Amygdala (tissue), 56 donors: ENCODE data around the gene MST1R.

Experiments
- DNase-seq, 56 donors: peaks; one replicate each; lab custom pipeline; 2025; lab: John Stamatoyannopoulos, UW

Gene MST1R

DNA sequence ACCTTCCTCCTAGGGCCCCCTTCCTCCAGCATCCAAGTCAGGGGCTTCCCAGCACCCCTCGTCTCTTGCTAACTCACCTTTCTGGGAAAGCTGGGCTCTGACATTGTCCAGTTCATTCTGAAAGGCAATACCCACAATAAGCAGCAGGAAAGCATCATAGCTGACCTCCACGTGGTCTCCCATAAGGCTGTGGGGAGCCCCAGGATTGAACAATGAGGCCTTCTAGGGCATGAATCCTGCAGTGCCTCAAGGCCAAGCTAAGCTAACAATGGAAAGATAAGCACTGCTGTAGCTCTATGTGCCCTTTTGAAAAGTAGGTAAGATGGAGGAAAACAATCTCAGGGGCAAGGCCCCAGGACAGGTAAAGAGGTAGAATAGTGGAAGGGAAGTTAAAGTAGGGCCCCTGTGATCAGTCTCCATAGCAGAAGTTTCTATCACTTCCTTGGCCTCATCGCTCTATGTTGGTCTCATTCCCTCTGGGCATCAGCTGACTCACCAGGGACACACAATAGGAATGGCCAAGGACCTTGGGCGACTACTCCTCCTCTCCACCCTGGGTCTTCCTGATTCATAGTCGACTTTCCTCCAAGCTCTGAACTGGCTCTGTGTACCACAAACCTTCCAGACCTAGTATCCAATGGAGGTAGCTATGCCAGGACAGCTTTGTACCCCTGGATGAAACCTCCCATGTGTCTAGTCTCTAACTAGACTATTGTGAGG, 59.0 kb downstream of the MST1R start:
- no peak for DNase-seq

DNA sequence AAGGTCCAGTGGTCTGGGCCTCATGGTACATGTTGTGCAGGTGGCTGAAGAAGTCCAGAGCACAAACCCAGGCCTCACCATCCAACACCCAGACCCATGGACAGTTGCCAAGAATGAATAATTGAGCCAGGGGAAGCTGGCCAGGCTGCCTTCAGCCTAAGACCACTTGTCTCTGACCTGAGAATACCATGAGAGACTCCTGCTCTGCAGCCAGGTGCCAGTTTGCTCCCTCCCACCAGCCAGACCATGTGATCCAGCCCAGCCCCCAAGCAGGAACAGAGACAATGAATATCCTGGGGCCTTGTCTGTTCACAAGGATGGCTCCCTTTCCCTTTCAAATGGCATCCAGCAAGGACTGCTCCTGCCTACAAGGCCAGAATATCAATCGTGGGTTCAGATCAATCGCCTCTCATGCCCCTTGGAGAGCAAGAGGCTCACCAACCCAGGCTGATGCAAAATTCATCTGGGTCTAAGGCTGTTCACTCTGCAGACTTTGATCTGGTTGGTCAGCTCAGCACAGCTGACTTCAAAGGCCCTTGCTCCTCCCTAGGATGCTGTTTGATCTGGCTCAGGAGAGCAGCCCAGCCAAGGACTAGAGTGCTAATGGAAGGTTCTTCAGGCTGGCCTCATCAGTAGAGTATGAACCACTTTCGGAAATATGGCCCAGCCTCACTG, 60.7 kb downstream of the MST1R start:
- DNase-seq: no peak

DNA sequence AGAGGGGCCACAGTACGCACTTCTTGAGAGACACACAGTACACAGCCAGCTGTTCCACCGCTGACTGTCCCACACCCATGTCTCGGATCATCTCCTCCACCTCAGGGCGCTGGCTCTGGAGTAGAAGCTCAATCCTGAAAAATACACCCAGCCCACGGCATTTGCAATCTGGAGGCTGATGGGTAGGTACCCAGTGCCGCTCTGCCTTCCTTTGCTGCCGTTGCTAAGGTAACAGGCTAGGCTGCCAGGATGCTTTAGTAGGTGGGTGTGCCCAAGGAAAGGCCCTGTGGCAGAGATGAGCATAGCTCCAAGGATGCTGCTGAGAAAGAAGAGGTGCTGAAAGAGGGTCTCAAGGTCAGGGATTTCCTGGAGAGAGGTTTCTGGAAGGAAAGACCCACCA, 61.9 kb downstream of the MST1R start:
- DNase-seq: peak in 35 of 56 donors; percentile 7 to 73 (median 39)

DNA sequence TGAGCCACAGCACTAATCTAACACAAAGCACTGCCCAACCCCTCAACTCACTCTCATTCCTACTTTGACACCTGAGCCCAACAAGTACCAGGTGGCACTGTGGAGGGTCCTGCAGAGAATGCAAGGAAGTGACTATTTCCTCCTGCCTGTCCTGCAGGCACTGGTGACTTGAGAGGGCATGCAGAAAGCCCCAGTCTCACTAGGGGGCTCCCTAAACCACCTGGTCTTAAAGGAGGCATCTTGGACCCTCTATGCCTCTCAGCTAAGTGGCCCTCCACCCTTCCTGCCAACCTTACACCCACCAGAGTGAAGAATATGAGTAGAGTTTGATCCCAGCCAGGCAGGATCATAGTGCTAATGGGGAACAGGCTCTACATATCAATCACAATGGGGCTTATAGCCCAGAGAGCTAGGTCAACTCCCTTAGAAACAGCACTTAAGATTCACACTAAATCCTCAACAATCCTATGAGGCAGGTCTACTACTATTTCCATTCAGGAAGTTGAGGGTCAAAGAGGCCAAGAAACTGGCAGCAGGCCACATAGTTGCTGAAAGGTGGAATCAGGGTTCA, 62.5 kb downstream of the MST1R start:
- DNase-seq: no peak

DNA sequence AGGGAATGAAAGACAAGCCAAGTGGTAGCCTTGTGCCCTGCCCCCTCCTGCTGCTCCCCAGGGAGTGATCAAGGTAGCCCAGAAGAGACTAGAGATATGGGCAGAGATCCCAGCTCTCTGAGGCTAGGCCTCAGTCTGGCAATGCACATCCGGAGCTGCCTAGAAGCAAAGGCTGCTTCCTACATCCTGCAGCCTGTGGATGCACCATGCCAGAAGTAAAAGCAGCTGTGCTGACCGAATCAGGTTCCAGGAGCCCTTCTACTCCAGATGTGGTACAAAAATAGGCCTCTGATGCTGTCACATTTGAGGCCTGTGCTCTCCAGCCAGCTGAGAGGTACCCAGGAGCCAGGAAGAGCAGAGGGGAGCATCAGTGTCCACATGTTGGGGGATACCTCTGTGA, 63.3 kb downstream of the MST1R start:
- peak in 1 of 56 donors; percentile 6 for DNase-seq

DNA sequence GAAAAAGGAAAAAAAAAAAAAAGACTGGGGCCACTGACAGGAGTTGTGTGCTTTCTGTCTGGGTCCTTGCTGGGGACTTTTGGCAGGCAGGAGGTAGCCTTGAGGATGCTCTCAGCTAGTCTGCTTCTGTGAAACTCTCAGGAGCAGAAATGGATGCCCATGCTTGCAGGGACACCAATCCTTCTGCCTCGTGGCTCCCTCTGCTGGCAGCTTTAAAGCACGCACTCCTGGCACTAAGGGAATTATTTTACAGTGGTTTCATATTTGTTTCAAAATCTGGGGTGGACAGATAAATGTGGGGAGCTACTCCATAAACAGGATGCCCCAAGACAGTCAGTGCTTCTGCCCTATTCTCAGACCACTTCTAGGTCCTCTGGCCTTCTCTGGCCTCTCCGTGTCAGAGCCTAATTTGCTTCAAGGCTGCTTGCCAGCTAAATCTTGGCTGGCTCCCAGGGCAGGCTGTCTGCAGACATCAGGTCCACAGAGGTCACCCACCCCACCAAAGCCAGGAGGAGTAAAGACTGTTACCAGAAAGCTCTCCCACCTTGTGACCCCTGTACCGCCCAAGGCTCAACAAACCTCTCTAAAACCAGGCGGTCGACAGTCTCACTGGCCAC, 64.4 kb downstream of the MST1R start:
- peak in 52 of 56 donors; percentile 11 to 86 (median 56) for DNase-seq
